T-helper 2 cell treated with Interferon-gamma antibody and Interleukin-4, amounts not matched to agents 100 ng/mL and 5 ng/mL, for 36 hours (primary cell): ENCODE measurements around the gene DHRS2. TPM values are rescaled to one million over a fixed set of nuclear protein-coding genes. Genes with fewer than 3 reads are reported as not detected.
"Not testable (repeated sequence)": the region's sequence is repeated elsewhere in the genome, so short reads cannot be mapped to it uniquely, and the experiment has no call there.

Source experiments
- intact Hi-C: fragments of 100-400 bp; cut with micrococcal nuclease; formaldehyde crosslinking; loops from one replicate; pipeline ENCODE4 v1.15.1; 2023
- total RNA-seq: library from RNA; stranded (reverse); gene quantifications from 2 replicates; pipeline ENCODE4 v1.2.3, GENCODE V29; 2022

DHRS2 gene
- total RNA-seq, 1 donor from 2014 or later = 2.4 TPM

DNA sequence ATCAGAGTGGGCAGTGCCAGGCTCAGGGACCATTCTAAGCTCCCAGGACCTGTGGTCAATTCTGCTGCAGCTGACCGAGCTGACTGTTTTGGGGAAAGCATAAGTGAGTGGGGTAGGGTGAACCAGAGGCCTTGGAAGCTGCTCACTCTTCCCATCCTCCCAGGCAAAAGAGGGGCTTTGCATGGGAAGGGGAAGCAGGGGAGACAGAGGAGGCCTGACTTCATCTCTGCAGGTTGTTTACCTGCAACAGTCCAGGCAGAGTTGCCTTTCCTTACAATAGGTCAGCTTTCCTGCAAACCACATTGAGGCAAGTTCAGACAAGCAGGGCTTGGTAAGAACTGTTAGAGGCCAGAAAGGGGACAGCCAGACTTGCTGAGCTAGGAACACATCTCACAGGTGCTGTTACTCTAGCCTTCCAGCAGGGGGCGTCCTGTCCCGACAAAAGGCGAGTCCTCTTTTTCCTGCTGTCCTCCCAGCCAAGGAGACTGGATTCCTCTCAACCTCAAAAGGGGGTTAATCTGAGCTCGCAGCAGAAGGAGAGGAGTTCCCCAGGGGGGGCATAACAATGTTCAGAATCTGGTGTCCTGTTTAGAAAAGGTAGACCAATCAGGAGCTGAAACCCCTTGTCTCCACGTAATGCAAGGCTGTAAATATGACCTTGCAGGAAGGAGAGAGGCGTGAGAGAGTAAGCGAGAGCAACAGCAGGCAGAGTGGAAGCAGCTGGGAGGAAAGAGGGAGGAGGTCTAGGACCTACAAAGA is 4.3 kb upstream of the DHRS2 start:
- intact Hi-C loops = loop anchor here (2.0 to 5.0 kb wide), 3 partner anchors 45 to 323 kb away; no protein-coding TSS in a partner anchor

DNA sequence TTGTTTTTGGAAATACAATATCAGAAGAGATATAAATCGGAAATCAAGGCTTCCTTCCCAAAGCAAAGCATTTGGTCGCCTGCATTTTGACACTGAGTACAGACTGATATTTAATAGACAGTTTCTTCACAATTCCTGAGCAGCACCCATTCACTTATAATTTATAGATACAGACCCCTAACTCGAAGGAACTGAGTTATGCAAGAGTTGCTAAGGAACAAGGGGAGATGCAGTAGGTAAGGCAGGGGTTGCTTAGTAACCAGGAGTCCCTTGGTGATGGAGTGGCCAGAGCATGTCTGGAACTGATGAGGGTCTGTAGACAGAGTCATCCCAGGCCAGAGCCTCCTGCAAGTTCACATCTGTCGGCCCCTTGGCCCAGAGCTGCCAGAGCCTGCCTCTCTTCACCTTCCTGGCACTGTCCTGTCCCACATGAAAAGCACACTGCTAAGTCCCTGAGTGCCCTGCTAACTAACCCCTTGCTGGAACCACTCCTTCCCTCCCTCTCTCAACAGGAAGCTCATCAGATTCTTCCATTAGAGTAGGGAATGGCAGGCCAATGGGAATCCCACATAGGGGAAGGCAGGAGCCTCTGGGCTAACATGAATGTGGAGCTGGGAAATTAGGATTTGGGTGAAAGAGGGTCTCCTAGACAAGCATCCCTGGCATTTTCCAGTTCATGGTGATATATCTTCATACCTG is 3.6 kb upstream of the DHRS2 start:
- intact Hi-C loops = loop anchor here (2.0 to 5.0 kb wide), 3 partner anchors 45 to 322 kb away; no protein-coding TSS in a partner anchor

GRCh38 chr14:23633160-23633701 is 2.9 kb upstream of the DHRS2 start:
- intact Hi-C loops = loop anchor here (2.0 to 5.0 kb wide), 3 partner anchors 46 to 322 kb away; no protein-coding TSS in a partner anchor

GRCh38 chr14:23634698-23635412 is 1.3 kb upstream of the DHRS2 start:
- intact Hi-C loops = loop anchor here (5.0 kb wide), 2 partner anchors 48 to 292 kb away; no protein-coding TSS in a partner anchor

DNA sequence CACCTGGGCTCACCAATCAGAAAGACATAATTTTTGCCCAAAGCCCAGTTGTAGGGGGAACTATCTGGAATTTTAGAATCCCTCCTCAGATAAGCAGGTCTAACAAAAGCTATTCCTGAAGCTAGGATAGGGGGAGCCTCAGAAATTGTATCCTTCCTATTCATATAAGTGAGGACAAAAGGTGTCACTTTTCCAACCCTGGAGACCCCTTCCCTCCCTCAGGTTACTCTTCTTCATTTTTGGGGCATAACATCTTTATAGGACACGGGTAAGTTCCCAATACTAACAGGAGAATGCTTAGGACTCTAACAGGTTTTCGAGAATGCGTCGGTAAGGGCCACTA is 1.1 kb downstream of the DHRS2 start:
- intact Hi-C loops = not testable (repeated sequence)

GRCh38 chr14:23637655-23638413 is 1.7 kb downstream of the DHRS2 start:
- intact Hi-C loops = not testable (repeated sequence)

- intact Hi-C loops = no loop called here
Measured at GRCh38 chr14:23638414-23639047, 2.4 kb downstream of the DHRS2 start.

DNA sequence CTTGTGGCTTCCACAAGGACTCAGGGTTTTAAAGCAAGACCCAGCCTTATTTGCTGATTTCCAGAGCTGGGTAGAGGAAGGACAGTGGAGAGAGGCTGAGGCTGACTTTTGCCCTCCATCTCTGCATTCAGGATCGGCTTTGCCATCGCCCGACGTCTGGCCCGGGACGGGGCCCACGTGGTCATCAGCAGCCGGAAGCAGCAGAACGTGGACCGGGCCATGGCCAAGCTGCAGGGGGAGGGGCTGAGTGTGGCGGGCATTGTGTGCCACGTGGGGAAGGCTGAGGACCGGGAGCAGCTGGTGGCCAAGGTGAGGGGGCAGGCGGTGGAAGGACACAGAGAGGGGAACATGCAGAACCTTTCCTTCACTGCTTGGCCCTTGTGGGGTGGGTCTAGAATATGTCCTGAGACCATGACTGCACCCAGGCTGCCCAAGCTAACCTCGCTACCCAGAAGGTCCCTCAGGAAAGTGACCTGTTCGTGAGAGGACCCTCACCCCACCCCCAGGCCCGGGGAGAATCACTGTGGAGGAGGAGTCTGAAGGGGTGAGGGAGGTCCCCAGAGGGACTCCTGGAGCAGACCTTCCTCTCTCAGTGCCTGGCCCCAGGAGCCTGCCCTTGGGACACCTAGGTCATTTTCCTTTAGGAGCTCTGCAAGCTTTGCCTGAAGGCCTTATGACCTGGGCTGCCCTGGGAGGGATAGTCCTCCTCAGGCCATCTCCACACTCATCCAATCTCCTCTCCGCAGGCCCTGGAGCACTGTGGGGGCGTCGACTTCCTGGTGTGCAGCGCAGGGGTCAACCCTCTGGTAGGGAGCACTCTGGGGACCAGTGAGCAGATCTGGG is 3.1 kb downstream of the DHRS2 start:
- intact Hi-C loops = no loop called here

GRCh38 chr14:23639891-23640523 is 3.8 kb downstream of the DHRS2 start:
- intact Hi-C loops = no loop called here

GRCh38 chr14:23640524-23641141 is 4.5 kb downstream of the DHRS2 start:
- intact Hi-C loops = no loop called here

- intact Hi-C loops = no loop called here
Measured at GRCh38 chr14:23641180-23641914, 5.2 kb downstream of the DHRS2 start.

DNA sequence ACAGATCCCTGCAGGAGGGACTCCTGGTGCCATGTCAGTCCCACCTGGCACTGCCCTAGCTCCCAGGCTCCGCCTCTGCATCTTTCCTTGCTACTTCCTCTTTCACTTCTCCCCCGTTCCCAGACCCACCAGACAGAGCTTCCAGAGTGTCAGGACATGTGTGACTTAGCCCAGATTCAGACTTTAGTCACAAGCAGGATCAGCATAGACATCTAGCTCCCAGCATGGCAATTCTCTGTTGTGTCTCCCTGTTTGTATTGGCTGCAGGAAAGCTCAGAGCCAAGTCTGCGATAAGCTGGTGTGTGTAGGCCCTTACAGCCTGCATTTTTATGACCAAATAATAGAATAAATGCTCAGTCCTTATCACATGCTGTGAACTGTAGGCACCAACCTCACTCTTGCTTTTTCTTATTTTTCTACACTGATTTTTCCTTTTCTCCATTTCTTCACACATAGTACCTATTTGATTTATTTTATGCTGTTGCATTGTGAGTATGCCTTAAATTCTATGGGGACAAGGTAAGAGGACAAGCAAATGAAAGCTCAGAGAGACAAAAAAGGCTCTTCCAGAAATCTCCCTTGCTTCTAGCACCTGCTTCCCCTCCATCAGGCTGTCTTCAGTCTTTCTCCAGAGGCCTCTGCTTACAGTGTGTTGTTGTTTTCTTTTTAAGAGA is 5.9 kb downstream of the DHRS2 start:
- intact Hi-C loops = no loop called here

DNA sequence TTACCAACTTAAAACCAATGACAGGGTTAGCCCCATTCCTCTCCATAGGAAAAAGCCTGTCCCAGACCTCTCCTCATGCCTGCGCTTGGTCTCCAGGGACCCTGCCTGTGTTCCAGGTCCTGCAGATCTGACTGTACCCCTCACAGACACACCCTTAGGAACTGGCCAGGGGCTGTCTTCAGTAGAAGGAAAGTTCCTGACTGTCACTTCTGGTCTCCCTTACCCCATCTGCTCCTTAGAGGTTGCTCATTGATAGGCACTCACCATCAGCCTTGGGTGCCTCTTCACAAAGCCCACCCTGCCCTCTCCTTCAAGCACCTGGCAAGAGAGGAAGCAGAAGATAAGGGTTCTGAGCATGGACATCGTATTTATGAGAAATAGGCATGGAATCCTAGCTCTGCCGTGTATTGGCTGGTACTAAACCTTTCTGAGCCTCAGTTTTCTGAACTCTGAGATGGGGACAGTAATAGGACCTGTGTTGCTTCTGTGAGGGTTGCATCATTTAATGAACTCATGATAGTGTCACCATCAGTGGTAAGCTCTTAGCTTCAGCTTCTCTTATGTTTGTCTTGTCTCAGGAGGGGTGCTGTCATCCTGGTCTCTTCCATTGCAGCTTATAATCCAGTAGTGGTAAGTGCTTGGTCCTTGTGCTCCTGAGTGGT is 7.5 kb downstream of the DHRS2 start:
- intact Hi-C loops = no loop called here

DNA sequence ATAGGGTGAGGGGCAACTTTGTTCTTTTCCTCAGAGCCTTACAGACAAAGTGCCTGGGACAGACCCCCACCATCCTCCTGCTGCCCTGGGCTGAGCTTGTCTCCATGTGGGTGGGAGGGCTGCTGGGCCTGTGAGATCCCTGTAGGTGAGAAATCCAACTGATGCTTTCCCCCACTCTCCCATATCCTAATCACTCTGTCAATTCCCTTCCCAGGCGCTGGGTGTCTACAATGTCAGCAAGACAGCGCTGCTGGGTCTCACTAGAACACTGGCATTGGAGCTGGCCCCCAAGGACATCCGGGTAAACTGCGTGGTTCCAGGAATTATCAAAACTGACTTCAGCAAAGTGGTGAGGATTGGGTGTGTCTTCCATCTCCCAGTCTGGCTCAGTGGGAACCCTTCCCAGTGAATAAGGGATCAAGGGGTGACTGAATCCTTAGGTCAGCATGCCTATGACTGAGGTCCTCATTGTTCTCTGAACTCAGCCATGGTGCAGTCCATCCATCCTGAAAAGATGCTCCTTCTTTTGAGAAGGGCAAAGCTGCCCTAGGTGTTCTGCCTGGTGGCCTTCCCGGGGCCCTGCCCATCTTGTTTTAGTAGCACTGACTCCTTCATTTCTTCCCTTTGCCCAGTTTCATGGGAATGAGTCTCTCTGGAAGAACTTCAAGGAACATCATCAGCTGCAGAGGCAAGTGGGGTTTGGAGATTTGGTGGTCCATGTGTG is 8.2 kb downstream of the DHRS2 start:
- intact Hi-C loops = no loop called here

DNA sequence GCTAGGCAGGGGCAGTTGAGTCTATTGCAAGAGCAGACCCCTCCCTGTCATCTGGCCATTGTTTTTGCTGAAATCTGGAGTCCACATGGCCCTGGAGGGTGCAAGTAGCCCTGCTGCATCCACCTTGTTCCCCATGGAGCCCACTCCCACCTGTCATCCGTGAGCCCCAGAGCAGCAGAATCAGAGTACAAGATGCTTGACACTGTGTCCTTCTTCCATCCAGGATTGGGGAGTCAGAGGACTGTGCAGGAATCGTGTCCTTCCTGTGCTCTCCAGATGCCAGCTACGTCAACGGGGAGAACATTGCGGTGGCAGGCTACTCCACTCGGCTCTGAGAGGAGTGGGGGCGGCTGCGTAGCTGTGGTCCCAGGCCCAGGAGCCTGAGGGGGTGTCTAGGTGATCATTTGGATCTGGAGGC is 8.8 kb downstream of the DHRS2 start:
- intact Hi-C loops = no loop called here

GRCh38 chr14:23645504-23645811 is 9.3 kb downstream of the DHRS2 start:
- intact Hi-C loops = no loop called here
